Measurements from ENCODE around the gene MYMK. TPM values are rescaled to one million over a fixed set of nuclear protein-coding genes. Genes with fewer than 3 reads are reported as not detected.

MYMK gene
- total RNA-seq, 1 donor from 2014 or later: not detected

DNA sequence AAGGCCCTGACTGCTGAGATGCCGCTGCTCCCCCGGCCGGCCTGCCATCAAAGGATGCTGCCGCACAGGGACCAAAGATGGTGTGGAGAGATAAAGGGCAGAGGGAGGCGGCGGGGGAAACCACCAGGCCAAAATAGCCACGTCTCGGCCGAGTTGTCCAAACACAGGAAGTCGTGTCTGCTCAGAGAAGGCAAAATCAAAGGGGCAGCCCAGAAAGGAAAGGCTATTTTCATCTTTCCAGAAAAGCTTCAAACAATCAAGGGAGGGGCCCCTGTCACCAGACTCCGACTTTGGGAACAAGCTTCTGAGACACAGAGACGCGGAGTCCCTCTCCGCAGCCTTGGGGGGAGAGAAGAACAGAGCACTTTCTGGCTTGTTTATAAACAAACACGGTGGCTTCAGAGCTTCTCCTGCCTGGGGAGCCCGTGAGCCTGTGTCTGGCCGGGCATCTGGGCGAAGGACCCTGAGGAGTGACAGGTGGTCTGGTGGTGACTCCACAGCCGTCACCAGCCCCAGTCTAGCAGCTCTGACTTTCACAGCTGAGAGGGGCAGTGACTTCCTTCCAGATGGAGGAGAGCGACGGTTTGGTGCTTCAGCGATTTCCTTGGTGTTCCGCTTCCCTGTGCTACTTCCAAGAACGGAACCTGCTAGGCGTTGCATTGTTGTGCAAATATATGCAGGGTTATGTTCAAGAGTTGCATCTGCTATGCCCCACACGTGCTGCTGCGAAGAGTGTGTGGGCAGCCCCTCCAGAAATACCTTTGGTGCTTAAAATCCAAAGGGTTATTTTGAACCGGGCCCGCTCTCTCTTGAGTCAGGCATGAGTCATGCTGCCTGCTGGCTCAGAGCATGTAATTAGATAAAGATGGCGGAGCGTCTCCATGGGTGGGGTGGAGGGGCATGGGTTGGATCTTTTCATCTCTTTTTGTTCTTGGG is 33.7 kb upstream of the MYMK start:
- intact Hi-C loops (cut with micrococcal nuclease): no loop called here

DNA sequence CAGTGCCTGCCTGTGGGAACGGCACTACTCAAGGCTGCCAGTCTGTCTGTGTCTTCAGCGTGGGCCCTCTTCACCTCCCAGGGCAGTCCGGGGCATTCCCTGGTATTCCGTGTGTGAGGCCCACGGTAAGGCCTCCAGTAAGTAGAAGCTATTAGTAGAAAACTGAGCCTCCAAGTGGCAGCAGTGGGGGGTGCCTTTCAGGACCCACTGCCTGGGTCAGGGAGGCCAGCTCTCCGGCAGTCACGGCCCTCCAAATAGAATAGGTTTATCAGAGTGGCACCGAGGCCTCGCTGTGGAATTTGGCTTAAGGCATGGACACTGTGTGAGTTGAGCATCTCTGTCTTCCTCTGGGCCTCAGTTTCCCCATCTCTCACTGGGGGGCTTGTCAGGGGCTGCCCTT is 32.8 kb upstream of the MYMK start:
- intact Hi-C loops (cut with micrococcal nuclease): no loop called here

GRCh38 chr9:133556354-133556753 is 31.6 kb upstream of the MYMK start:
- intact Hi-C loops (cut with micrococcal nuclease): no loop called here

- intact Hi-C loops (cut with micrococcal nuclease): no loop called here
These were observed 30.0 kb upstream of the MYMK start for GRCh38 chr9:133554729-133555128.

GRCh38 chr9:133553973-133554713 is 29.4 kb upstream of the MYMK start:
- intact Hi-C loops (cut with micrococcal nuclease): no loop called here

- intact Hi-C loops (cut with micrococcal nuclease): no loop called here
These were observed 28.4 kb upstream of the MYMK start for GRCh38 chr9:133553123-133553522.

- intact Hi-C loops (cut with micrococcal nuclease): no loop called here
These were observed 27.5 kb upstream of the MYMK start for GRCh38 chr9:133552236-133552635.

GRCh38 chr9:133551446-133551845 is 26.7 kb upstream of the MYMK start:
- intact Hi-C loops (cut with micrococcal nuclease): no loop called here

DNA sequence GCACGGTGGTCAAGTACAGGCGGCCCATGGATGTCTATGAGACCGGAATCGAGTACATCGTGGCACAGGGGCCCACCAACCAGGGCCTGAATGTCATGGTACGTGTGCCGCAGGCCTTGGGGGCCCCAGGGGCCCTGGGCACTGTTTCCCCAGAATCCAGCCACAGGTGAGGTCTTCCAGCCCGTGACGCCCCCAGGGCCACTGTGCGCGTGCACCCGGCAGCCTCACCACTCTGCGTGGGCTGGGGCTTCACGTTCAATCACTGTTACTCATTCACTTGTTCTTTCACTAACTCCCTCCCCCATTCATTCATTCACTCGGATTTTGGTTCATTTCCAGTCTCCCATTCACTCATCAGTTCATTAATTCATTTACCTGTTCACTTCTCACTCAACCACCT is 22.4 kb upstream of the MYMK start:
- intact Hi-C loops (cut with micrococcal nuclease): no loop called here

DNA sequence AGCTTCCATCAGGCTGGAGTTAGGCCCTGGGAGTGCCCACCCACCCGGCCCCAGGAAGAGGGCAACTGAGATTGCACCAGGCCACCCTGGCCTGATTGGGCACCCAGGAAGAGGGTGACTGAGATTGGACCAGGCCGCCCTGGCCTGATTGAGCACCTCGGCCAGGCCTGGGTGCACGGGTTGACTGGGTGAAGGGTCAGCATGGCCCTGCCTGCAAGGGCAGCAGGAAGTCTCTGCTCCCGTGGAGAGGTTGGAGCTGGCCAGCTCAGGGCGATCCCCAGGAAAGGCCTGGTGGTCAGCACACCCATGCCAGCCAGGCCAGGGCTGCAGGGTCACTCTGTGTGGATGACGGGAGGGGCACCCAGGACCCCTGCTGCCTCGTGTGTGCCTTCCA is 21.5 kb upstream of the MYMK start:
- intact Hi-C loops (cut with micrococcal nuclease): no loop called here

DNA sequence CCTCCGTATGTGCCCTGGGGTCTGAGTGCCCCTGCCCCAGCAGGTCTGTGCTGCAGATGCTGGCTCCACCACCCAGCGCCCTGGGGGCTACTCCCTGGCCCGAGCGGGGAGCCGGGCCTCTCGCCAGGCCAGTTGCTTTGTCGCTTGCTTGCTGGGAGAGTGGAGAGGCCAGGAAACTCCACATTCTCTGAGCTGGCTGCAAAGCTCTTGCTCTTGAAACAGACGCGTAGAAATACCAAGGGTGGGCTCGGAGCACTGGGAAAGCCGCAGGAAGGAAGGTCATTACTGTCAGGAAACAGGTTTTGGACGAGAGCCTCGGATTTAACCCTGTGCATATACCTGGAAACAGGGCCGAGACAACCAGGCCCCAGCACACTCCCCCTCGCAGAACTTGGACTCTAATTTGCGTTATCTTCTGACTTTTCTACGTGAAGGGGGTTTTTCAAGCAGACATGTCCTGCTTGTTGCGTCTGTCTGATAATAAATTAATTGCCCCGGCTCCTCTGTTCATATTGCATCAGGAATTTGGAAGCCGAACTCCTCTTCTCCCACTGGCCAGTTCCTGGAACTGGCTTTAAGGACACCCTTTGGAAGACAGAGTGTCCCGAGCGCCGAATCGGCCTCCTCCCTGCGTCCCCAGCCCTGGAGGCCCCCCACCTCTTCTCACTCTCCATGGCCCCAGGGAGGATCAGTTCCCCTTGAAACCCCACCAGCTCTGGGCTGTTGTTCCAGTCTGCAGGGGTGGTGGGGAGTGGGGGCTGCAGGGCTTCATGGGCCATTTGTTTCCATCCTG is 20.9 kb upstream of the MYMK start:
- intact Hi-C loops (cut with micrococcal nuclease): no loop called here

GRCh38 chr9:133543772-133544467 is 19.2 kb upstream of the MYMK start:
- intact Hi-C loops (cut with micrococcal nuclease): no loop called here

DNA sequence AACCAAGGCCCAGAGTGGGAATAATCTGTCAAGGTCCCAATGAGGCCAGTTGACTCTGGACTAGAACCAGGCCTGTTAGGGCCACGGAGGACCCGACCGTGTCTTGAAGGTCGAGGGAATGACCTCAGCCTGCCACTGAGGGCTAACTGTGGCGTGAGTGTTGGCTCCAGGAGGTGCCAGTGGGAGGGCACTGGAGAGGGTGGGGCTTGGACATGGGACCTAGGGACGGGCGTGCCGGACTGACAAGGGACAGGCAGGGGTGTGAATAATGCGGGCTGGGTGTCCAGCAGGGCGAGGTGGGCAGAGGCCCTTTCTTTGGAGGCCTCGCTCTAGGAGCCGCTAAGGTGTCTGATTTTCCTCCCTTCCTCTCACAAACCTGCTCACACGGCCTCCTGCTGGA is 17.2 kb upstream of the MYMK start:
- intact Hi-C loops (cut with micrococcal nuclease): no loop called here

GRCh38 chr9:133540698-133541025 is 15.9 kb upstream of the MYMK start:
- intact Hi-C loops (cut with micrococcal nuclease): no loop called here

GRCh38 chr9:133539991-133540697 is 15.4 kb upstream of the MYMK start:
- intact Hi-C loops (cut with micrococcal nuclease): no loop called here

- intact Hi-C loops (cut with micrococcal nuclease): no loop called here
These were observed 14.4 kb upstream of the MYMK start for GRCh38 chr9:133538851-133539833.

DNA sequence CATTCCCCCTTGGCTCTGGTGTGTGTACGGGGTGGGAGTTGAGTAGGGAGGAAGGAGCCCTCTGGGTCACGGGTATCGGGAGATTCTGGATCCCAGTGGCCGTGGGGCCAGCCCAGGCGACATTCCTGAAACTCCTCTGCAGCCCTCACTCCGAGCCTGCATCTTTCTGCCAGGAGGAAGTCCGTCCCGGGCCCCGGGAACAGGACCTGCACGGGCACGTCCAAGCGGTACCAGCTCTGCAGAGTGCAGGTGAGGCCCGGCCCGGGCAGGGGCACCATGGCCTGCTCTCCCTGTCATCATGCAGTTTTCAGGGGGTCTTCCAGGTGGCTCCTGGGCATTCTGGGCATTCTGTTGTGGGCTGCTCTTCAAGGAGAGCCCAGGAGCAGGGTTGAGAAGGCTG is 13.4 kb upstream of the MYMK start:
- intact Hi-C loops (cut with micrococcal nuclease): no loop called here

DNA sequence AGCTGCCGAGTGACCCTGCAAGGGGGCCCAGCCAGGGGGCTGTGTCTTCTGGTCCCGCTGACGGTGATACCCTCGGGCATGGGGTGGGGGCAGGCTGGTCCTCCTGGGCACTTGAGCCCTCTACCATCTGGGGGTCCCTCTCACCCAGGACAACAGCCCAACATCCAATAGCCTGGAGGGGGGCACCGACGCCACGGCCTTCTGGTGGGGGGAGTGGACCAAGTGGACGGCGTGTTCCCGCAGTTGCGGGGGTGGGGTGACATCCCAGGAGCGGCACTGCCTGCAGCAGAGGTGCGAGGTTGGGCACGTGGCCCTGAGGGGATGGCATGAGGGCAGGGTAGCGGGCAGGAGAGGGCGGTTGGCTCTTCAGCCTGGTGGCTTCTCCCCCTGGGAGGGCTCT is 12.5 kb upstream of the MYMK start:
- intact Hi-C loops (cut with micrococcal nuclease): no loop called here

GRCh38 chr9:133536536-133536935 is 11.8 kb upstream of the MYMK start:
- intact Hi-C loops (cut with micrococcal nuclease): no loop called here
